ENCODE results near the gene FAM136A.
"Not testable (repeated sequence)": the region's sequence is repeated elsewhere in the genome, so short reads cannot be mapped to it uniquely, and the experiment has no call there.

Gene FAM136A

DNA sequence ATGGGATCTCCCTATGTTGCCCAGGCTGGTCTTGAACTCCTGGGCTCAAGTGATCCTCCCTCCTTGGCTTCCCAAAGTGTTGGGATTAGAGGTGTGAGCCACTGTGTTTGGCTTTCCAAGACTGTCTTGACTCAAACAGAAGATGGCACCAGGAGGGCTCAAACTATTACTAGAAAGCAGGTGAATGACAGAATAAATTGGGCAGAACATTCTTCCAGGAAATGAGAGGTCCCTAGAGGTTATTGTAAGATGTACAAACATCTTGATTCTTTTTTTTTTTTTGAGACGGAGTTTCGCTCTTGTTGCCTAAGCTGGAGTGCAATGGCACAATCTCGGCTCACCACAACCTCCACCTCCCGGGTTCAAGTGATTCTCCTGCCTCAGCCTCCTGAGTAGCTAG lies 4.0 kb downstream of the FAM136A start:
- DNase-seq (ENCODE audit: low read depth, low spot score), result not testable (repeated sequence)

DNA sequence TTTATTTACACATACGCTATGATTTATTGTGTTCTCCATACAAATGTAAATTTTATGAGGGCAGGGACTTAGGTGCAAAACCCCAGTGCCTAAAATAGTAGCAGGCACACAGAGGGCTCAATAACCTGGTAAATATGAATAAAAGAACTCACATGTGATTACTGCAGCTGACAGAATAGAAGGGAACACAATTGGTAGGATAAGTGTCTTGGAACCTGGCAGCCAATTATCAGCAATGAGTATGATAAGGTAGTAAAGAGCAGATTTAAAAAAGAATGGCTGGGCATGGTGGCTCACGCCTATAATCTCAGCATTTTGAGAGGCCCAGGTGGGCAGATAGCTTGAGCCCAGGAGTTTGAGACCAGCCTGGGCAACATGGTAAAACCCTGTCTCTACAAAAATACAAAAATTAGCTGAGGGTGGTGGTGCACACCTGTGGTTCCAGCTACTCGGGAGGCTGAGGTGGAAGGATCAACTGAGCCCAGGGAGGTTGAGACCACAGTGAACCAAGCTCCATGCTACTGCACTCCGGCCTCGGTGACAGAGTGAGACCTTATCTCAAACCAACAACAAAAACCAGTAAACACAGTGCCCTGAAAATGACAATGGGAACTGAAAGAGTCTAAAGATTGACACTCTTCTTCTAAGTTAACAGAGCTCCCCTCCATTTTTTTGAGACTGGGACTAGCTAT lies 18.2 kb downstream of the FAM136A start:
- no peak for DNase-seq (ENCODE audit: low read depth, low spot score)

DNA sequence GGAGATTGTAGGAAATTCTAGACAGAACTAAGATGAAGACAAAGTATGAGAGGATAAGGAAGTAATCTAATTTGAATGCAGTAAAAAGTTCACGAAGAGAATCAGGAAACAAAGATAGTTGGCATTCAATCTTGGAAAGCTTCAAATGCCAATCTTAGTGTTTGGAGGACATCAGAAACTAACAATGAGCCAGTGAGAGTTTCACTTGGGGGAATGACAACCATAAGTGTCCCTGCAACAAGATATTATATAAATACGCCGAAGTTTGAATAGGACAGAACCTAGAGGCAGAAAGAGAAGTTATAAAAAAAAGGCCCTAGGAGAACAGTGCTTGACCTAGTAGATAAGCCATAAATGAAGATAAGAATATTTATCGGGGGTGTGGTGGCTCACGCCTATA lies 19.4 kb downstream of the FAM136A start:
- no peak for DNase-seq (ENCODE audit: low read depth, low spot score)

DNA sequence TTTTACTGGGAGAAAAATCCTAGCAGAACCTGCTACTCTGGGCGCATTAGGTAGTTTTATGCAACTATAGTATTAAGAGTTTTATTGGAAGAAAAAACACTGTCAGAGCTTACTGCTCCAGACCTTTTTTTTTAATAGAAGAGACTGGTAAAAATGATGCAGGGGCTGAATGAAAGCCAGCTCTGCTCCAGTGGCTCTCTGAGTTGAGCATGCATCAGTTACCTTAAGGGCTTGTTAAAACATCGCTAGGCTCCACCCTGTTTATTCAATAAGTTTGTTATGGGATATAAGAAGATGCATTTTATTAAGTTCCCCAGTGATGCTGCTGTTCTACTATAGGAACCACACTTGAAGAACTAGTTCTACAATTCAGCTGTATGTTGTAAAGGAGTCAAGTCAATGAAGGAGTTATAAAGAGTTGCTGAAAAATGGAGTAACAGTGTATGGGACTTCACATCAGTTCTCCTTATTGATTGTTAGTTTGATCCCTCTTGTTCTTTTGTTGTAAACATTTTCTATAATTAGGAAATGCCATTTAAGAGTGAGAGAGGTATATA lies 21.5 kb downstream of the FAM136A start:
- no peak for DNase-seq (ENCODE audit: low read depth, low spot score)

DNA sequence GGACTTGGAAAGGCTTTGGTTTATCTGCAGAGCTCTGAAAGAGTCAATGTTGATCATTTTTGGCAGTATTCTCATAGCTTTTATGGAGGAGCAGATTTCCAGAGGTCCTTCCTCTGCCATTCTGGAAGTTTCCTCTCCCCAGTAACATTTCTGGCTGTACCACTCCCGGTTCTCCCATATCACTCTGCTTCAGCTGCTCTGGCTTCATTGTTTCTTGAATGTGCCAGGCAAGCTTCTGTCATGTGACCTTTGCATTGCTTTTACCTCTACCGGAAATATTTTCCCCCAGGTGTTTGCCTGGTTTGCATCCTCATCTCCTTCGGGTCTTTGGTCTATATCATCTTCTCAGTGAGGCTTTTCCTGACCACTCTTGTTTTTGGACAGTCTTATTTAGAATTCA lies 31.5 kb downstream of the FAM136A start:
- no peak for DNase-seq (ENCODE audit: low read depth, low spot score)

DNA sequence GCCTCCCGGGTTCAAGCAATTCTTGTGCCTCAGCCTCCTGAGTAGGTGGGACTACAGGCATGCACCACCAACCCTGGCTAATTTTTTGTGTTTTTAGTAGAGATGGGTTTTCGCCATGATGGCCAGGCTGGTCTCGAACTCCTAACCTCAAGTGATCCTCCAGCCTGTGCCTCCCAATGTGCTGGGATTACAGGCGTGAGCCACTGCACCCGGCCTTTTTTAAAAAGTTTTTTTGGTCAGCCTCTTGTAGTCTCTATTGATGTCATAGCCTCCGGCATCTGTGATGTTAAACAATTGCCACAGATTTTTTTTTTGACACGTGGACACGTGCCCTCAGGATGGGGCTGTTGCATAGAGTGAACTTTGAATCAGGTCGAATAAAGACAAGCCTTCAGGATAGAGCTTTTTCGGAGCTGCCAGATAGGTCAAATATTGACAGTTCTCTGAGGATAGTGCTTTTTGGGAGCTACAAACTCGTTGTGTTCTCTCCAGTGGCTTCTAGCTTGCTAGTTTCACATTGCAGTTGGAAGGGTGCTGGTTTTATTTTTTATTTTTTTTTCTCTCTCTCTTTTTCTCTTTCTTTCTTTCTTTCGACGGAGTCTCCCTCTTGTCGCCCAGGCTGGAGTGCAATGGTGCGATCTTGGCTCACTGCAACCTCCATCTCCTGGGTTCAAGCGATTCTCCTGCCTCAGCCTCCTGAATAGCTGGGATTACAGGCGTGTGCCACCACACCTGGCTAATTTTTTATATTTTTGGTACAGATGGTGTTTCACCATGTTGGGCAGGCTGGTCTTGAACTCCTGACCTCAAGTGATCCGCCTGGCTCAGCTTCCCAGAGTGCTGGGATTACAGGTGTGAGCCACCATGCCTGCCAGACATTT lies 32.2 kb downstream of the FAM136A start:
- DNase-seq (ENCODE audit: low read depth, low spot score), result not testable (repeated sequence)

DNA sequence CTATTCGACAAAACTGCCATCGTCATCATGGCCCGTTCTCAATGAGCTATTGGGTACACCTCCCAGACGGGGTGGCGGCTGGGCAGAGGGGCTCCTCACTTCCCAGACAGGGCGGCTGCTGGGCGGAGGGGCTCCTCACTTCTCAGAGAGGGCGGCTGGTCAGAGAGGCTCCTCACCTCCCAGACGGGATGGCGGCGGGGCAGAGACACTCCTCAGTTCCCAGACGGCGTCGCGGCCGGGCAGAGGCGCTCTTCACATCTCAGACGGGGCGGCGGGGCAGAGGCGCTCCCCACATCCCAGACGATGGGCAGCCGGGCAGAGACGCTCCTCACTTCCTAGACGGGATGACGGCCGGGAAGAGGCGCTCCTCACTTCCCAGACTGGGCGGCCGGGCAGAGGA lies 34.9 kb downstream of the FAM136A start:
- DNase-seq (ENCODE audit: low read depth, low spot score), result not testable (repeated sequence)

DNA sequence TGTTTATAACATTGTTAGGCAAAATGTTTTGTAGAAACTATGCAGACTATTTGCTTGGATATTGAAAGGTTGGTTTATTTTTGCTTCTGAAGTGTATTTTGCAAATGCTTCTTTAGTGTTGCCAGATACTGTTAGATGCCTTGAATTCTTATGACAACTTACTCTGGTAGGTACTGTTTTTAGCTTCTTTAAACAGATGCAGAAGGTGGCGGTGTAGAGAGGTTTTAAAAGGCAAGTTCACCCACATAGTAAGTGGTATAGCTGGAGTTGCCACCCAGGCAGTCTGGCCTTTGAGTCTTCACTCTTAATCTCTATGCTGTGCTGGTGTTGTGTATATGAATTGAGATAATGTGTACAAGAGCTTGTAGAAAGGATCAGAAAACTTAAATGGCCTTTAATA lies 40.4 kb downstream of the FAM136A start:
- no peak for DNase-seq (ENCODE audit: low read depth, low spot score)

DNA sequence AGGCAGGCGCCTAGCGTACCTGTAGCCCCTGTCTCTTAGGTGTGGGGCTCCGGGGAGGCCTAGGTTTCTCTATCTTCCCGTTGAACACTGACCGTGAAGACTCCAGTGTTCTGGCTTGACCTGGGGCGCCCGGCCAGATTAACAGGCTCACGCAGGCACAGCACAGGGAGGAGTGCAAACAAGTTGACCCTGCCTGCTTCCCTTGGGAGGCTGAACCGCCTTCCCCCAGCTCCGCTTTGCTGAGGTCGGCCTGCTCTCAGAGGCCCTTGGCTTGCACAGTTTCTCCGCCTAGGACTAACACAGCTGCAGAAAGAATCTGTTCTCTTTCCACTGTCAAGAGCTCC lies 43.4 kb downstream of the FAM136A start:
- no peak for DNase-seq (ENCODE audit: low read depth, low spot score)

DNA sequence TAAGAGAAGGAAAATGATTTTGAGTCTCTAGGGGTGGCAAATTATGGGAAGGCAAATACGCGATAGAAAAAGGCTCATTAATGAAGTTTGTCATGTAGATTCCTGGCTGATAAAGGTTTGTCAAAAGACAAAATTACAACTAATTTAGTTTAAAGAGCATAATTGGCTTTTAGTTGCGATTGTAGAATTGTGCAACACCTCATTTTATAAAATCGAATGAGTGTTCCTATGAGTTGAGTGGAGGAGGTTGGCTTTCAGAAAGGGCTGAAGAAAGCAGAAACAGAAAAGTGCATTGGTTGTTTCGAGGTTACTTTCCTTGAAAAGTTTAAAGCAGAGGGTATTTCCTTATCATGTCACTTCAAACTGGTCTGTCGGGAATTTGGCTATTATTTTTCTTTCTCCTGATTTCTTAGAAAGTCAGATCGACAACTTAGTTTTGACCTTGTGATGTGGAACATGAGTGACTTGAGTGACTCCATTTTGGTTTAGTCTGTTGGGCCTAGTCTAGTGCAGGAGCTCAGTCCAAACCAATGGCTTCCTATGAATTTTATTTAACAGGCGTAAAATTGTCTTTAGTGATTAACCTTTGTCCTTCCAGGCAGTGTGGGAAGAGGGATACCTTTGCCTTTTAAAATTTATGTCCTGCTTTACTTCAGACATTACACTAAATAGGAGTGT lies 46.1 kb downstream of the FAM136A start:
- no peak for DNase-seq (ENCODE audit: low read depth, low spot score)

DNA sequence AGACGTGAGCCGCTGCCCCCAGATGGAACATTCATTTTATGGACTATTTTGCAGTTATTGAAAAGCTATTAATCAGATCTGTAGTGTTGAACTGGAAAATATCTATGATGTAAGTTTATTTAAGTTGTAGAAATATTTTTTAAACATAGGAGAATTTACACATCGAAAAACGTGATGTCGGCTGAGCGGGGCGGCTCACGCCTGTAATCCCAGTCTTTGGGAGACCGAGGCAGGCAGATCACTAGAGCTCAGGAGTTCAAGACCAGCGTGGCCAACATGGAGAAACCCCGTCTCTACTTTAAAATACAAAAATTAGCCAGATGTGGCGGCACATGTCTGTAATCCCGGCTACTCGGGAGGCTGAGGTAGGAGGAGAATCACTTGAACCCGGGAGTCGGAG lies 51.4 kb downstream of the FAM136A start:
- DNase-seq (ENCODE audit: low read depth, low spot score), result no peak

DNA sequence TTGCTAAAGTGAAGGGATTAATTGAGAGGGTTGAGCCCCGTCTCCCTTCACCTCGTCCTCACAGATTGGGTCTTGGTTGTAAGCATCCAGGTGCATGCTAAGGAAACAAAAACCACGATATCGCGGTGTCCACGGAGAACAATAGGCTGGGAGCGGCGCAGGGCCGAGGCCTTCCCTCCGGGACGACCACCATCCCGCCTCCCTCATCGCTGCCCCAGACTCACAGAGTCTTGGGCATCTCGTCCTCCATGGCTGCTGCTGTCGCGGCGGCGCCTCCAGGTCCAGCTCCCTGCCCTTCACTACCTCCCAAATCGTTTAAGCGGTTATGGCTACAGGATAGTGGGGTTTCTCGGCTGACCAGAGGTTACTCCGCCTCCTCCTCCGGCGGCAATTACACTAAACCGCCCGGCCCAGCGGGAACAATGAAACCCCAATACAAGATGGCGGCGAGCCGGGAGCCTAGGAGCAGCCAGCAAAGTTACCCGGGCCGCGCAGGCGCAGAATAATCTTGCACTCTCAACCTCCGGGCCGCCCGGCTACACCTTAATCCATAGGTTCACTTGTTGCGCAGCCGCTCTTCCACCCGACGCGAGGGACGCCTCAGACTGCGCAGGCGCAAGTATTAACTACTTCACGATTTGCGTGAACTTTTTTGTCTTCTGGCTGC lies 53.6 kb downstream of the FAM136A start, which contains the start of gene TIA1:
TSS of gene TIA1 (minus strand) at position 448 of the 667 bp plus-strand sequence. CDS start at position 250, 198 bp downstream.
- DNase-seq (ENCODE audit: low read depth, low spot score), result peak; percentile 94

DNA sequence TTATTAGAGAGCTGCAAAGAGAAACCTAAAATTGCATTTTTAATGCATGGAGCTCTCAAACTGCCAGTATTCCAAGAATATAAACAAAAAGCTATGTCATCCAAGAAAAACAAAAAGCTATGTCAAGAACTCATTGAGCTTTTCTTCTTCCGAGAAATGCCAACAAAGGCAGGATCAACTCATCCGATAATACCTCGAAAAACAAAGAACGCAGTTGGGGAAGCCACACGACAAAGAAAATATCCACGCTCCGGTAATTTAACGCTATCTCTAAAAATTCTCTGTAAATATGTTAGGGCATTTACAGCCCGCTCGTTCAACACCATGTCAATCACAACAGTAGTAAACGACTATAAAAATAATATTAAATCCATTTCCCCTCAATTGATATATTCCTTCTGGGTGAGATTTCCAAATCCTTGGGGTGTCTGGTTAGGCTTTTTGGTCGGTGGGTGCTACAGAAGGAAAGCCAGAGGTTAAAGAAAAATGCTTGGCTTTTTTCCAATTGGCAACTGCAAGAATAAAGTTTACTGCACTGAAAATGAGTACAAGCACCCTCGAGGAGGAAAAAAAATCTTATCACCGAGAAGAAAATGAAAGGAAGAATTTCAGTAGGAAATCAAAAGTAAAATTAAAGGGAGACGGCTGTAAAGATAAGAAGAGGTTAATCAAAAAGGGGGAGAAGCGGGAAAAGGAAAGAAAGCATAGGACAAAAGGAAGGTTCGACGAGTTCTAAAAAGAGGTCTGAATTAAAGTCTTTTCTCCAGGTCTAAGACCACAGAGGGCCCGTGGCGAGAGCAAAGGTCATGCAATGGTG lies 54.3 kb downstream of the FAM136A start:
- no peak for DNase-seq (ENCODE audit: low read depth, low spot score)
